ENCODE measurements around the gene TGFA.

TGFA gene

DNA sequence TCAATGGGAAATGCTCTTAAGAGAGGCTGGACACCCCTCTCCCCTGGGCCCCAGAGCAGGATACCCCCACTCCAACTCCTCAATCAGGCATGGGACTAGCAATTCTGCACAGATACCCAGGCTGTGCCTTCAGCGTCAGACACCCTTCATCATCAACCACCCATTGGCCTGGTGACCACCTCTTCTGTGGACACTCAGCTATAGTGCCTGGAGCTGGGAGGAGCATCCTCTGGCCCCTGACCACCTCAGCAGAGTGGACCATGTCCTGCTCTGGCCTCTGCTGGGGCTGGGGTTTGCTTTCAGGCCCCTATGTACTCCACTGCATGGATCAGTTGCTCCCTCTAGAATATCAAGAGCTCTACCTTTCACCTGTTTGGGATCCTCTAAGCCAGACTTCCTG, 35.1 kb downstream of the TGFA start:
- Histone ChIP-seq H3K4me3 (ENCODE audit: low read length) (no peak overlapping the region), H3K4me1 (ENCODE audit: control insufficient read depth, insufficient read depth, low read length) (peaks cover 43% of the 10 kb centered on the region), H3K27me3 (ENCODE audit: control insufficient read depth, insufficient read depth, low read length) (no peaks in the 10 kb centered on the region), H3K9ac (ENCODE audit: low read length) (no peak overlapping the region), H3K36me3 (ENCODE audit: control insufficient read depth, insufficient read depth, low read length) (no peaks in the 10 kb centered on the region), H3K9me3 (ENCODE audit: control insufficient read depth, low read length) (no peaks in the 10 kb centered on the region)

DNA sequence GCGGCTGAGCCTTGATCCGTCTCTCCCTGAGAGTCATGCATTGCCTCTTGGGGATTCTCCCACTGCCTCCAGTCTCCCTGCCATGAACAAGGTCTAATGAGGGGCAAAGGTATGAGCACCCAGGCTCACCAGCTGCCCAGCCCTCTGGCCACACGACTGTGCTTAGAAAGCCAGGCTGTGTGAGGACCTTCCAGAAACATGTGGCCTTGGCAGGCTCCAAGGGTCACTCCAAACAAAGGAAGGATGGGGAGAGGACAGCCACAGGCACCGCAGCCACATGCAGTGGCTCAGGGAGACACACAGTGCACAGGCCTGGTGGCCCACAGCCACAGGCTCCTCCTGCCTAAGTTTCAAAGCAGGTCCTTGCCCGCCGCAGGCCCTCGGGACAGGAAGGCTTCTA, 35.8 kb downstream of the TGFA start:
- H3K27me3 ChIP-seq (ENCODE audit: control insufficient read depth, insufficient read depth, low read length): no peaks in the 10 kb centered on the region

DNA sequence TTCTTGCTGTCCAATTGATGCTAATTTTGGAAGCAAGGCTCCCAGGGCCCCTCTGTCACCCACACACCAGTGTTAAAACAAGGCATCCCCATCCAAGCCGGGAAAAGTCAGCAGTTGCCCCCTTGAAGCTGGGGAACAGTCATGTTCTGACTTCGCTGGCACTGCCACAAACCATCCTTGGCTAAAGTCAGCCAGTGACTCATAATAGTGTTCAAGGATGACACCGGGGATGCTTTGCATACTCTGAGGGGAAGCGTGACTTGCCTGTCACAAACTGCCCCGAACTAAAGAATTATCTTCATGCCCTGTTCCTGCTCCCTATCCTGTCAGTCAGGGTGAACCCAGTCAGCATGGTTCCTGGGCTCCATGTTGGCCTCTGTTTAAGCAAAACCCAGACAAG, 37.0 kb downstream of the TGFA start:
- Histone ChIP-seq H3K4me1 (ENCODE audit: control insufficient read depth, insufficient read depth, low read length) (peaks cover 45% of the 10 kb centered on the region), H3K27me3 (ENCODE audit: control insufficient read depth, insufficient read depth, low read length) (no peaks in the 10 kb centered on the region), H3K9ac (ENCODE audit: low read length) (no peak overlapping the region), H3K9me3 (ENCODE audit: control insufficient read depth, low read length) (no peaks in the 10 kb centered on the region), H3K4me3 (ENCODE audit: low read length) (no peak overlapping the region), H3K36me3 (ENCODE audit: control insufficient read depth, insufficient read depth, low read length) (no peaks in the 10 kb centered on the region)

More for the DNA sequence above, 35.8 kb downstream of the TGFA start:
- peaks cover 40% of the 10 kb centered on the region for H3K4me1 ChIP-seq (ENCODE audit: control insufficient read depth, insufficient read depth, low read length)
- no peaks in the 10 kb centered on the region for H3K36me3 ChIP-seq (ENCODE audit: control insufficient read depth, insufficient read depth, low read length)
- no peaks in the 10 kb centered on the region for H3K9me3 ChIP-seq (ENCODE audit: control insufficient read depth, low read length)
- H3K9ac ChIP-seq (ENCODE audit: low read length): no peak overlapping the region
- H3K4me3 ChIP-seq (ENCODE audit: low read length): no peak overlapping the region

DNA sequence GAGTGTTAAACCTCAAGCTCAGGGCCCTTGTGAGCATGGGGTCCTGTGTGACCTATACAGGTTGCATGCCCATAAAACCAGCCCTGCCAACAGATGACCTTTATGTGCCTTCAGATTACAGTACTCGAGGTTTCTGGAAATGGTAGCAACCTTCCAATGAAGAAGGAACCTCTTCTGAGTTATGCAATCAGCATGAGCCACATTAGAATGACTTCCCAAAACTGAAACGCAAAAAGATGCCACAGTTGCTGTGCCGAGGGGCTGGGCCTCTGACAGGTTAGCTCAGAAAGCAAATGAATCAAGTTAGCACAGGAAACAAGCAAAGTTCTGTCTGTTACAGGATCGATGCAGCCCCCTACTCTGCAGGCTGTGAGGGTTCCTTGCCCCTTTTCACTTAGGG, 37.7 kb downstream of the TGFA start:
- no peak overlapping the region for H3K4me3 ChIP-seq (ENCODE audit: low read length)
- H3K27me3 ChIP-seq (ENCODE audit: control insufficient read depth, insufficient read depth, low read length): no peaks in the 10 kb centered on the region
- no peak overlapping the region for H3K9ac ChIP-seq (ENCODE audit: low read length)
- H3K9me3 ChIP-seq (ENCODE audit: control insufficient read depth, low read length): no peaks in the 10 kb centered on the region
- H3K36me3 ChIP-seq (ENCODE audit: control insufficient read depth, insufficient read depth, low read length): no peaks in the 10 kb centered on the region
- H3K4me1 ChIP-seq (ENCODE audit: control insufficient read depth, insufficient read depth, low read length): peaks cover 41% of the 10 kb centered on the region

DNA sequence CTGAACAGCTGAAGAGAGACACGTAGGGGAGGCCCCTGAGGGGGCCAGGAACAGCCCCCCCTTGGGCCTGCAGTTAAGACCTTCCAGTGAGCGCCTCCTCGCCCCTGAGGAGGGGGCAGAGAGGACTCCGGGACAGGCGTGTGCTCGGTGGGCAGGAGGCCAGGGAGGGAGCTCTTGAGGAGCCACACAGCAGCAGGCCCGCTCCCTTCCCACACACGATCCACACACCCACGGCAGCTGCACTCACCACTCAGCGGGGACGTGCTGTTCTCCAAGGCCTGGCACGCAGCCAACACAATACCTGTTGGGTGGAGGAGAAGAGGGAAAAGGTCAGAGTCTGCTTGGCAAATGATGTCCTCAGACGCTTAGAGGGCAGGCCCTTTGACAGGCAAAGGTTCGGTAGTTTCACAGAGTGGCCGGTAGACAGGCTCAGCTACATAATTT, 39.0 kb downstream of the TGFA start:
- no peak overlapping the region for H3K4me3 ChIP-seq (ENCODE audit: low read length)
- H3K9ac ChIP-seq (ENCODE audit: low read length): no peak overlapping the region
- H3K4me1 ChIP-seq (ENCODE audit: control insufficient read depth, insufficient read depth, low read length): peaks cover 48% of the 10 kb centered on the region
- H3K9me3 ChIP-seq (ENCODE audit: control insufficient read depth, low read length): no peaks in the 10 kb centered on the region
- H3K36me3 ChIP-seq (ENCODE audit: control insufficient read depth, insufficient read depth, low read length): no peaks in the 10 kb centered on the region
- no peaks in the 10 kb centered on the region for H3K27me3 ChIP-seq (ENCODE audit: control insufficient read depth, insufficient read depth, low read length)

DNA sequence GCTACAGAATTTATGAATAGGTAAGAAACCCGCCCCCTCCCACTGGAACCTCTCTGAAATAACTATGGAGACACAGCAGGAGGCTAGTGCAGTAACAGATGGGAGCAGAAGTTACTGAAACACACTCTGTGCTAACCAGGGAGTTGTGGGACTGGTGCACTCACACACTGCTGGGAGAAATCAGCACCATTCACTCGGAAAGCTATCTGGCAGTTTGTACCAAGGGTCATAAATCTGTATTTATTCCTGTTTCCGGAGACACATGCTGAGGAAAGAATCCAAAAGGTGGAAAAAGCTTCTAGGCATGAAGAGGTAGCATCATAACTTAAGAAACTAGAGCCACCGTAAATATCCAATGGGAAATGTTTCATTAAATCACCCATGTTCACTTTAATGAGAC, 39.9 kb downstream of the TGFA start:
- Histone ChIP-seq H3K27me3 (ENCODE audit: control insufficient read depth, insufficient read depth, low read length) (no peaks in the 10 kb centered on the region), H3K9me3 (ENCODE audit: control insufficient read depth, low read length) (no peaks in the 10 kb centered on the region), H3K4me3 (ENCODE audit: low read length) (no peak overlapping the region), H3K9ac (ENCODE audit: low read length) (no peak overlapping the region), H3K36me3 (ENCODE audit: control insufficient read depth, insufficient read depth, low read length) (no peaks in the 10 kb centered on the region), H3K4me1 (ENCODE audit: control insufficient read depth, insufficient read depth, low read length) (peaks cover 56% of the 10 kb centered on the region)

DNA sequence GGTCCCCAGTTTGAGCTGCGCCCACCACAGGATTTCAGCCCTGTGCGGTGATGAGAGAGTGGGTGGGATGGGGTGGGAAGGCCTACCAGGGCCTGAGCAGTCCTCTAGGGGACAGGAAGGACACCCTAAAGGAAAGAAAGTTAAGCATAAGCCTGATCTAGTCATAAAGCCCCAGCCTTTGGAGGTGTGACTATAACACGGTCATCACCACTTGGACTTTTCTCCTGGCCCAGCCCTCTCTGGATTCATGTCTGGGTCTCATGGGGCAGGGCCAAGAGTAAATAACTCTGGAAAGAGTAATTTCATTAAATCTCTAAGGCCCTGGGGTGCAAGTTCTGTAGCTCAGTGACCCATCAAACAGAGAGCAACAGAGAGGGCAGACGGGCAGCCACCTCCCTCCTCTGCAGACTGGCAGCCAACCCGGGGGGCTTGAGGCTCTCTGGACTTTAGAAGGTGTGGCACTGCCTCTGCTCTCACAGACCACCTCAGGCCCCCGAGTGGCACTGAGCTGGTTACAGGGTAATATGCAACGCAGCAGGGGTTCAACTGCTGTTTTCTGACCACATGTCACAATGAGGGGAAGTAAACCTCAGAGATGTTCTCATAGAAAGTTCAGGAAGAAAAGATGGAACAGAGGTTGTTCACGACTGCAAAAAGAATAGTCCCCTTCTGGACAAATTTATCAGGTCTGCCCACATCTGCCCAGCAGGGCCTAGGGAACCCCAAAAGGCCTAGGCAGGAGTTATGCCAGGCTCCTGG, 41.5 kb downstream of the TGFA start:
- no peaks in the 10 kb centered on the region for H3K36me3 ChIP-seq (ENCODE audit: control insufficient read depth, insufficient read depth, low read length)
- H3K27me3 ChIP-seq (ENCODE audit: control insufficient read depth, insufficient read depth, low read length): no peaks in the 10 kb centered on the region
- peaks cover 58% of the 10 kb centered on the region for H3K4me1 ChIP-seq (ENCODE audit: control insufficient read depth, insufficient read depth, low read length)
- no peak overlapping the region for H3K9ac ChIP-seq (ENCODE audit: low read length)
- H3K4me3 ChIP-seq (ENCODE audit: low read length): no peak overlapping the region
- no peaks in the 10 kb centered on the region for H3K9me3 ChIP-seq (ENCODE audit: control insufficient read depth, low read length)

DNA sequence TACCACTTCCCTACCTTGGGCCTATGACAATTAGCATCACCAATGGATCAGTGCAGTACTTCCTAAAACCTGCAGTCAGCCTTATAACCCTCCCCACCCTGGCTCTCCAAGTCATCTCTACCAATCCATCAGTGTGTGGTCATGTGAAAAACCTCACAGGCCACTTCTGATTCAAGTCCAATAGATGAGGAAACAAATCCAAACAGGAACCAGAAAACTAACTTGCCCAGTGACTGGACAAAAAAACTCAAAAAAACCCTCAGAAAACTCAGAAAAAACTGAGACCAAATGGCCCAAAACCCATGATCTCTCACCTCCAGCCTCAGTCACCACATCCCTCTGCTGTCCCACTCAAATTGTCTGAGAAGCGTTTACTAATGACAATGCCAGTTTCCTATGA, 43.3 kb downstream of the TGFA start:
- Histone ChIP-seq H3K9ac (ENCODE audit: low read length) (no peak overlapping the region), H3K9me3 (ENCODE audit: control insufficient read depth, low read length) (no peaks in the 10 kb centered on the region), H3K27me3 (ENCODE audit: control insufficient read depth, insufficient read depth, low read length) (no peaks in the 10 kb centered on the region), H3K4me3 (ENCODE audit: low read length) (no peak overlapping the region), H3K4me1 (ENCODE audit: control insufficient read depth, insufficient read depth, low read length) (peaks cover 50% of the 10 kb centered on the region), H3K36me3 (ENCODE audit: control insufficient read depth, insufficient read depth, low read length) (no peaks in the 10 kb centered on the region)

DNA sequence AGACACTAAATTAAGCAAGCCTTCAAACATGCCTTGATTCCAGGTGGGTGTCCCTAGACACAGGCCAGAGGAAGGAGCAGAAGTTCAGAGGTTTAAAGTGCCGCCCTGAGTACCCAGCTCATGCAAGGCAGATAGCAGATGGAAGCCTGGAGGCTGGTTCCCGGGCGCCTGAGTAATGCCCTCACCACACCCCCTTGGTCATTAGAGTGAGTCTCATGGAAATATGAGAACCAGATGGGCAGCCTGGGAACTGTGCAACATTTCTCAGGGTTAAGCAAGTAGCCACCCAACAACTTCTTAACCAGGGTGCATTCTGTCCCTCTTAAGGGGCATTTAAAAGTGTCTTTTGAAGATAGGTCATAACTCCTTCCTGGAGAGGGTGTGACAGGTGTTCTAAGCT, 44.1 kb downstream of the TGFA start:
- Histone ChIP-seq H3K9me3 (ENCODE audit: control insufficient read depth, low read length) (no peaks in the 10 kb centered on the region), H3K27me3 (ENCODE audit: control insufficient read depth, insufficient read depth, low read length) (no peaks in the 10 kb centered on the region), H3K36me3 (ENCODE audit: control insufficient read depth, insufficient read depth, low read length) (no peaks in the 10 kb centered on the region), H3K4me1 (ENCODE audit: control insufficient read depth, insufficient read depth, low read length) (peaks cover 47% of the 10 kb centered on the region), H3K4me3 (ENCODE audit: low read length) (no peak overlapping the region), H3K9ac (ENCODE audit: low read length) (no peak overlapping the region)

DNA sequence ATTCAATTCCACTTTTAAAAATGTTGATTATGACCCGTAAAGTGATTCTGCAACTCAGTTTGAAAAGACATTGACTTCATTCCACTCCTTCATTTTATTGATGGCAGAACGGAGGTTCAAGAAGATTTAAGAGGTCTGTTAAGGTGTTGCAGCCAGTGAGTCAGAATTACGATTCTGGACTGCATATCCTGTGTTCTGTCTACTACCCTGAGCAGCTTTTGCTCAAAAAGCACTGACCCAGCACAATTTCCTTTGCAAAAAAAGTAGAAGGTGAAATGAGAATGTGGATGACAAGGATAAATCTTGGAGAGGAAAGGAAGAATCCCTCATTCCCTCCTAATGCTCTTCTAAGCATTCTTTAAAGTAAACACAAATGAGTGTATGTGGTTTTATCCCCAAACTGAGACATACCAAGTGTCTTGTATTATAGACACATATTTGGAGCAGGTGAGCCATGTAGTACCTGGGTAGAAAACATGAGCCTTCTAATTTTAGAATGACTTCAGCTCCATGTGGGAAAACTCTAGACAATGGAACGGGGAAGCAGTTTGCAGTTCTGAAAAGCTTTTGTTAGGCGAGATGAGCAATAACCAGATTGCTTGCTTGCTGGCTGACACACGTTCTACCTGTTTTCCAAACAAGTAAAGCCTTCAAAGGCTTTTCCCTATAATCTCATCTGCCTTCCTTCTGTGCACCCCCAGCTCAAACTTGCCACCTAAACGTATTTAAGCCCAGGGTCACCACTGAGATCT, 44.7 kb downstream of the TGFA start:
- no peaks in the 10 kb centered on the region for H3K36me3 ChIP-seq (ENCODE audit: control insufficient read depth, insufficient read depth, low read length)
- no peak overlapping the region for H3K9ac ChIP-seq (ENCODE audit: low read length)
- H3K27me3 ChIP-seq (ENCODE audit: control insufficient read depth, insufficient read depth, low read length): no peaks in the 10 kb centered on the region
- peaks cover 41% of the 10 kb centered on the region for H3K4me1 ChIP-seq (ENCODE audit: control insufficient read depth, insufficient read depth, low read length)
- no peaks in the 10 kb centered on the region for H3K9me3 ChIP-seq (ENCODE audit: control insufficient read depth, low read length)
- no peak overlapping the region for H3K4me3 ChIP-seq (ENCODE audit: low read length)

DNA sequence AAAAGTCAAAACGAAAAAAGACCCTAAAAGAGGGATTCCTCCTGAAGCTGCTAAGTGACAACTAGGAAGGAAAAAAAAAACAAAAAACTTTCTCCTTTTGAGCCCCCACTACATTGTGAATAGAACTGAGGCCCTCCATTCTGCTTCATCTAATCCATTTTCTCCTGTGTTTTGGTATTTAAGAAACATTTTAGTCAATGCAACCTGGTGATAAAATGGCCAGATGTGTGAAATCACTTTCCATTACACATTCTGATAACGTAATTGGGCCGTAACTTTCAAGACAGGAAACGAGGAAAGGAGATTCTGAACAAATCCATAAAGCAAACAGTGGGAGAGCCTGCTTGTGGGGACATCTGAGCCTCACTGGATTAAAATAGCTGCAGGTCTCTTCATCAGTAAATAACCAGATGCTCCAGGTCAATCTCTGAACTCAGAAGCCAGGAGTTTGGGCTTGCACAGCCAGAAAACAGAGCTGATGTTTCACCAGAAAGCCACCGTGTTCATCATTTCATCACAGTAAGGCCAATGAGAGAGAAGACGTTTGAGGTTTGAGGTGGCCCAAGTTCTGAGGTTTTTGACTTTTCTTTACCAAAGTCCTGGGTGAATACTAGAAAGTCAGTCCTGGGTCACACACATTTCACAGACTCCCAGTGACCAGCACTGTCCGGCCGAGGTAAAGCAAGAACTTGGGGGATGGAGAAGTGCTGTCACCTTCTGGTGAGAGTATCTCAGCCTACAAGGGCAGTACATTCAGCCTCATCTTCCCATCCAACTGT, 47.8 kb downstream of the TGFA start:
- Histone ChIP-seq H3K4me3 (ENCODE audit: low read length) (no peak overlapping the region), H3K27me3 (ENCODE audit: control insufficient read depth, insufficient read depth, low read length) (no peaks in the 10 kb centered on the region), H3K36me3 (ENCODE audit: control insufficient read depth, insufficient read depth, low read length) (no peaks in the 10 kb centered on the region), H3K4me1 (ENCODE audit: control insufficient read depth, insufficient read depth, low read length) (peaks cover 31% of the 10 kb centered on the region), H3K9me3 (ENCODE audit: control insufficient read depth, low read length) (no peaks in the 10 kb centered on the region), H3K9ac (ENCODE audit: low read length) (no peak overlapping the region)

DNA sequence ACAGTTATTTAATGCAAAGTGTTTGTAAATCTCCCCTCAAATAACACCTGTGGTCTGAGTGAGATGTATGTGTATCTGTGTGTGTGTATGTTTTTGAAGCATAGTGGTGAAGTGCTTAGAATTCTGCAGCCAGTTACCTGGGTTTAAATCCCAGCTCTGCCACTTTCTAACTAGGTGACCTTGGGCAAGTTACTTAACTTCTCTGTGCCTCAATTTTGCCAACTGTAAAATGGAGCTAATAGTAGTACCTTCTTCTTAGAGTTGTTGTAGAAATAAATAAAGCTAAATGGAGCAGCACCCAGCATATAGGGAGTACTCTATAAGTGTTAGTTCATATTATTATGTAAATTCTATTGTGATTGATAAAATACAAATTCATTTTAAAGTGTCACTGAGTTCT, 48.9 kb downstream of the TGFA start:
- H3K27me3 ChIP-seq (ENCODE audit: control insufficient read depth, insufficient read depth, low read length): no peaks in the 10 kb centered on the region
- H3K36me3 ChIP-seq (ENCODE audit: control insufficient read depth, insufficient read depth, low read length): no peaks in the 10 kb centered on the region
- no peak overlapping the region for H3K4me3 ChIP-seq (ENCODE audit: low read length)
- H3K9me3 ChIP-seq (ENCODE audit: control insufficient read depth, low read length): no peaks in the 10 kb centered on the region
- H3K4me1 ChIP-seq (ENCODE audit: control insufficient read depth, insufficient read depth, low read length): peaks cover 21% of the 10 kb centered on the region
- H3K9ac ChIP-seq (ENCODE audit: low read length): no peak overlapping the region

Data from mucosa of stomach (tissue), 1 donor.